HG03066 (cell line): Measurements from ENCODE around the gene PSME3.

Source experiments
- ATAC-seq: cut with Tn5 transposase; IDR thresholded peaks from one replicate; pipeline ENCODE4 v1.9.1; 2021; ENCODE audit warnings: low read depth; ENCODE audit not compliant: unreplicated experiment

PSME3 gene

DNA sequence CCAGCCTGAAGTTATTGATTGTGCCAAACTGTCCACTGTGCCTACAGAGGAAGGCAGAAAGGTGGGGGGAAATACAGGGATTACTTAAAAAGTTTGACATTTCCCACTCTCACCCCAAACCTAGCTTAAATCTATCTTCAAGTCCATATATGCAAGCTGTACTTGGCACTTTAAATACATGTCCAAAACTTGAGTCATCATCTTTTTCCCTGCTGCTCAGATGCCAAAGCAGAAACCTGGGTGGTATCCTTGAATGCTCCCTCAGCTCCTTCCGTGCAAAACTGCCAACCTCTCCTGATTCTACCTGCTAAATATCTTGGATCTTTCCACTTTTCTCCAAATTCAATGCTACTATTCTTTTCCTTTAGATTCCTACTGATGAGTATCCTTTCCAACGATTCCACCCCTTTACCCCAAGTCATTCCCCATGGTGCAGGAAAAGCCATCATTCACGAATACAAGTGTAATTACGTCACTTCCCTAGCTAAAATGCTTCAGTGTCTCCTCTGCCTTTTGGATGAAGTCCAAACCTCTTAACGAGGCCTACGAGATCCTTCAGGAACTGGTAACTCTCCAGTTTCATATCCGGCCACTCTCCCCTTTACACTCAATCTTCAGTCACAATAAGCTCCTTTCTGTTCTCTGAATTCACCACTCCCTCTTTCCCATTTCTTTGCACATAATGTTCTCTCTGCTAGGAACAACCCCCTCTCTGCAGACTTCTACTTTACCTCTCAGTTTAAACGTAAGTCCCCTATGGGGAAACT lies 18.4 kb upstream of the PSME3 start:
- no peak for ATAC-seq

DNA sequence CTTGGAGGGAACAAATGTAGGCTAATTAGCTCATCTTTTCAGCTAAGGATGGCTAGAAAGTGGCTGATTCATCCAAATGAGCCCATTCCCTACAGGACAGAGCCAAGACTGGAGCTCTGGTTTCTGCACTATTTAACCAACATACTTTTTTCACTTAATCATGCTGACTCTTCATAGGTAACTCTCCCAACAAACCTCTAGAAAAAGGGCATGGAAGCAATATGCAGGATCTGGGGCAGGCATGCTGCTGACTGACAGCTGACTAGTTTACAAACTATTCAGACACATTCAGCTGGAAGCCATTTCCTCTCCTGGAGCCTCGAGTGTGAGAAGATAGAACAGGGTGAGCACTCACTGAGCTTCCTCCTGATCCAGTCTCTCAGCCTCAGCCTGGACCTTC lies 15.3 kb upstream of the PSME3 start:
- ATAC-seq: no peak

DNA sequence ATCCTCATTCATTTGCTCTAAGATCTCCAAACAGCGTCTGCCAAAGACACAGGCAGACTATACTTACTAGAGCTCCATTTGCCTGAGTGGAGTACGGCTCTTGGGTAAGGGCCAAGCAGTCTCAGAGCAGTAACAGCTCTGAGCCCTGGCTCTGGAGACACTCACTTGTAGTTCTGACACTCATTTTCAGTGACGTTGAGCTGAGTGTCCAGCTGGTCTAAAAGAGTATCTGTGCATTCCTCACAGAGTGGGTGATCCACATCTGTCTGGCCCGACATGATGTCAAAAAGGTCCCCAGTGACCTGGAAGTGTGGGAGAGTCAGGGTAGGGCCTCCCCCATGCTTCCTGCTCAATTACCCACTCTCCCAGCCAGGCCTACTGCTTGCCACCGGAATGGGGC lies 14.8 kb upstream of the PSME3 start:
- ATAC-seq: no peak

DNA sequence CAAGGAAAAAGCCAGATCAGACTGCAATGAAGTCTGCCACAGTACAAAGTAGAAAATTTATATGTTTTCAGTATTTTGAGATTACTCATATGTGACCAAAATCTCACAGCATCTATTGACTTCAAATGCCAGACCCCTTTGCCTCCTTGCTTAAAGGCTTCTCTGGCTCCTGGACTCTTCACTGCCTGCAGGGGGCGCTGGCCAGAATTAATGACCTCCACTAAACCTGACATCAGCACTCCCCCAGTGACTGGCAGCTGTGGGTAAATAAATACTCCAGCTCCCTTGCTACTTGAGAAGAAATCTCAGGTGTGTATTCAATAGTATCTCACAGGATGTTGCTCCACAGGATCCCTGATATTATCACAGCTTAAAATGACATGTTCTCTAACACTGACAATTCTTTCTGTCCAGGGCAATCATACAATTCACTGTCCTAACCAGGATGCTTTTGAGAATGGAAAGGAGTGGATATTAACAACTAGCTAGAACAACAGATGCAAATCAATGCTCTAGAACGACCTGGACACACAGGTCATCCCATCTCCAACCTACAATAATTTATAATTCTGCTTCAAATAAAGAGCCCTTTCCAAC lies 13.2 kb upstream of the PSME3 start:
- no peak for ATAC-seq

DNA sequence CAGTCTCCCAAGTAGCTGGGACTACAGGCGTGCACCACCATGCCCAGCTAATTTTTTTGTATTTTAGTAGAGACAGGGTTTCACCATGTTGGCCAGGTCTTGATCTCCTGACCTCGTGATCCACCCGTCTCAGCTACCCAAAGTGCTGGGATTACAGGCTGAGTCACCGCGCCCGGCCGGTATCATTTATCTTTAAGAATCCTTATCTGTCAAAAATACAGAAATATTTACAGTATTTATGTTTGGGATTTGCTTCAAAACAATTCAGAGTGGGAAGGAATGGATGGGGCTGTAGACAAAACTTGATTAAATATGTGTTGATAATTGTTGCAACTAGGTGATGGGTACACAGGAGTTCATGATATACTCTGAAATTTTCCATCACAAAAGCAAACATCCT lies 12.0 kb upstream of the PSME3 start:
- no peak for ATAC-seq

DNA sequence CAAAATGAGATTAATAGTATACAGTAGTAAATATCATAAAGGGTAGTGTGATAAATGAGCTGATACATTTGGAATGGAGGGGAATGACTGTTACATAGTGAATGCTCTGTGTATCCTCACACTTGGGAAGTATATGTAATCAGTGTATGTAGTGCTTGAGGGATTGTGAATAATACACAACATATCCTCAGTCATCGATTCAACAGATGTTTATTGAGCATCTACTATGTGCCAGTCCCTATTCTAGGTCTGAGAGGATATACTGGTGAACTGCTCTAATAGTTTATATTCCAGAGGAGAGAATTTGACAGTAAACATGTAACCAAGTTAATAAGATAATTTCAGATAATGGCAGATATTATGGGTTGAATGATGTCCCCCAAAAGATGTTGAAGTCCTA lies 5.7 kb upstream of the PSME3 start:
- ATAC-seq: no peak

DNA sequence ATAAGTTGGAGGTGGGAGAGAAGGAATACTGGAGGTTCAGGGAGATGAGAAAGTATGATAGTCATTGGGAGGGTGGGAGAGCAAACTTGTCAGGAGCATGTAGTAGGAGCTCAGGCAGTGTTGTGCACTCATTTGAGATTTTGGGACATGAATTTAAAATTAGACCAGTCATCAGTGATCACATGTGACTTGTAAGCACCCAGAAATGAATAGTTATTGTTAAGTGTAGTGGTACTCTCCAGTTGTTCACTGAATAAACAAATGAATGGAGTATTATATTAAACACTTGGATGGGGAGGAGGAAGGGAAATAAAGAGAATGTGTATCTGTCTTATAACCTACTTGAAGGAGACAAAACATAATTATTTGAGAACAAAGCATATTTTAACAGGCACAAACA lies 2.2 kb upstream of the PSME3 start:
- no peak for ATAC-seq

DNA sequence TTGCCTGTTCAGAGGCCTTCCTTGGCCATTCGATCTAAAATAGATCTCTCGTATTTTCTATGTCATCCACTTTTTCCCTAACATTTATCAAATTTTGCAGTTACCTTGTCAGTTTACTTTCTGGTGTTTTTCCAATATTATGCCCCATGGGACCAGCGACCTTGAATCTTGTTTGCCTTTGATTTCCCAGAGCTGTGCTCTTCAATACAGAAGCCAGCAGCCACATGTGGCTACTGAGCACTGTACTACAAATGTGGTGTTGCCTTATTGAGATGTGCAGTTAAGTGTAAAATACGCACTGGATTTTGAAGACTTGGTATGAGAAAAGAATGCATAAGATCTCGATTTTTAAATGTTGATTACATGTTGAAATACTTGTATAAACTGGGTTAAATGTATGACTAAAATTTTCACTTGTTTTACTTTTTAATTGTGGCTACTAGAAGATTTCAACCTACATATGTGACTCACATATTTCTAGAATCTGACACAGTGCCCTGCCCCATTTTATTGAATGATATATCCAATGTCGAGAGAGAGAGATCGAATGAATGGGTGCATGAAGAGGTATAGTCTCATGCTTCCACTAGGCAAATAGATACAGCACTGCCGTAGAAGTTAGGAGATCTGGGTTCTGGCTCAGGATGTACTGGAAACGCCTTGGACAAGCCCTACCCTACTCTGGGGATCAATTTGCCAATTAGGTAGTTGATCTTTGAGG lies 824 bp upstream of the PSME3 start:
- peak; percentile 15 for ATAC-seq

DNA sequence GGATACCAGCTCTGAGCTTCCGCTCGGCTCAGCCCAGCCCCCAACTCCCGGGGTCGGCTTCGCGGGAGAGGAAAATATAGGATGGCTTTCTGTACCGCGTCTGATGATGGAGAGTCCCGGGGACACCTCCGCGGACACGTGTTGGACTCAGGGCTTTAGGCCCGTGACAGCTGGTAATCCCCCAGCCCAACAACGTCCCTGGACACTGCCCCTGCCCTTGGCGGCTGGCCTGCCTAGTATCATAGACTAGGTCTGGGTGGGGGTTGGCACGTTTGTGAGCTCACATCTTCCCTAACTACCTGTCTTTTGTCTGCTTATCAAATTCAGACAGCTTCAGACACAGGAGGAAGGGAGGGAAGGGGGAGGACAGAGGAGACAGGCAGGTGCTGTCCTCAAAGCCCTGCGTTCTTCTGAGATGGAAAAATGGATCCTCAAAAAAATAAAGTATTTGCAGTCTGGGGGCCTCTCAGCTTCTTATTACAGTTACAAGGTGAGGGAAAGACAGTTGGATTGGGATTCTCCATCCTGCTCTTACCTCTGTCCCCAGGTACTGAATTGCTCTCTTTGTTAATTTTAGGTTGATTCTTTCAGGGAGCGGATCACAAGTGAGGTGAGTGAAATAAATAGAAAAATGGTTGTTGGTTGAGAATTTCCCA lies 698 bp downstream of the PSME3 start:
- ATAC-seq: no peak

DNA sequence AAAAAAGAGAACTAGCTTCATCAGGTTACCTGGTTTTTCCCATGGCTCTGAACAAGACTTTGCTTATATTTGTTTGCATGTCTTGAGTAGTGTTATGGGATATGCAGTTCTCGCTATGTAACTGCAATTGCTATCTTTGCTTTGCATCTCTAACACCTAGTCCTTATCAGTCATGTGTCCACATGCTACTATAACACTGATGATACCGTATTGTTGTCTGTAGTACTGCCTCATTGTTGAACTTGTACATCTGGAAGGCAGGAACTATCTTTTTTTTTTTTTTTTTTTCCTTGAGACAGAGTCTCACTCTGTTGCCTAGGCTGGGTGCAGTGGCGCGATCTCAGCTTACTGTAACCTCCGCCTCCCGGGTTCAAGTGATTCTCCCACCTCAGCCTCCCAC lies 2.5 kb downstream of the PSME3 start:
- ATAC-seq: no peak

DNA sequence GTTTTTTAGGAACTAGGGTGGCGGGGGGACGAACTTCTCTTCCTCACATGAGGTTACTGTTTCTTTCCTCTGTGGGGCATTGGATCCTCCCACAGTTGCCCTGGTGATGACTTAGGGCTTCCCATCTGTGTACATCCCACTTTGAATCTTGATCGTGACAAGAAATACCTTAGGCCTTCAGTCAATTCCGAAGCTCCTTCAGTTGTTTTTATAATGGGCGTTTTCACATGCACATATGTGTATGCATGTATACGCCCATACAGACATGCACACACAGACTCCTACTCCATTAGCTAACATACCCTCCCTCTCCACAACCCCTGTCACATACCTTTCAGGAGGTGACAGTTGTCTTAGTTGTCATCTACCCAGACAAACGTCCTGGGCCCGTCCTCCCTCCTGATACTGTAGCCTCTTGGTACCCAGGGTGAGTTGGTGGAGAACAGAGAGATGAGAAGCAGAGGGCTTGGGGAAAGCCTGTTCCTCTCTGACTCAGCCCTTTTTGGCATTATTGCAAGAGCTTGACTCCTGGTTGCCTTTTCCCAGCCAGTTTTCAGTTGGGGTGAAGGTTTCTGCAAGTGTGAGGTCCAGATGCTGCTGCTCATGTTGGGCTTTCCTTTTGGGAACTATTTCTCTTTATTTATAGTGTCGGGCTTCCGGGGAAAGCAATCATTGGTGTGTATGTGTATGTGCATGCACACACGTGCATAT lies 8.9 kb downstream of the PSME3 start:
- no peak for ATAC-seq

DNA sequence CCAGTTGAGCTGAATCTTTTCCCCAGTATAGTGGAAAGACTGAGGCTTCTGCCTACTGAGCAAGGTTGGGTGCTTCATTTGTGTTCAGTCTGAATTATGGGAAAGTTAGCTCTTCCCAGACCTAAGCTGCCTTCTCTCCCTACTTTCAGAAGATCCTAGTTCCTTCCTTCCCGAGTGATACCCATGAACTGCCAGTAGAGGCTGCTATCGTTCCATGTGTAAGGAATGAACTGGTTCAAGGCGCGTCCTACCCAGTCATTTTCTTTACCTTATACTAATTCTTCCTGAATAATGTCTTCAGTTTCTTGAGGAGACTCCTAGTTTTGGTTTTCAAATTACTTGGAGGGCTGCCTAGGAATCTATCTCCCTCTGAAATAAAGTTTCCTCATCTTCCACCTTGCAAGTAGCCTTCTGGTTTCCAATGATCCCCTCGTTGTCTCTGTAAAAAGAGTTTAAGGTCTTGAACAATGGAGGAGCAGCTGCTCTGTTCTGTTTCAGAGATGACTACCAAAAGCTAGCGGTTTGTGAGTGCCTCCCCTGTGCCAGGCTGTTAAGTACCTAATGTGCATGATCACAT lies 10.2 kb downstream of the PSME3 start:
- no peak for ATAC-seq

DNA sequence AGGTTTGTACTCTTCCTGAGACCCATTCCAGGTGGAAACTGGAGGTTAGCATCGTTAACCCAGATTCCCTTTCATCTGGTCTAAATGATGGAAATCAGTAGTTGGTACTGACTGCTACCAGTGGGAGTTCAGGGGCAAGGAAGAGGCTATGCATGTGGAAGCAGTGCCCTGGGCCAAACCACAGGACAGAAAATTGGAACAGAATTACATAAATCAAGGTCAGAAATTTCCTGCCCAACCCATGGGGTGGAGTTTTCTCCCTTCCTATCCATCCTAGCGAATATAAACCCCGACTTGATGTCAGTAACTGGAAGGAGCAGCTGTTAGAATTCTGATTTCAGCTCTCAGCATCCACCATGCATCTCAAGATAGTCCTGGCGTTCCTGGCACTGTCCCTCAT lies 11.1 kb downstream of the PSME3 start, which contains the start of gene AOC2:
TSS of gene AOC2 (plus strand) at position 310 of the 400 bp plus-strand sequence. CDS start at position 357, 47 bp downstream.
- no peak for ATAC-seq

DNA sequence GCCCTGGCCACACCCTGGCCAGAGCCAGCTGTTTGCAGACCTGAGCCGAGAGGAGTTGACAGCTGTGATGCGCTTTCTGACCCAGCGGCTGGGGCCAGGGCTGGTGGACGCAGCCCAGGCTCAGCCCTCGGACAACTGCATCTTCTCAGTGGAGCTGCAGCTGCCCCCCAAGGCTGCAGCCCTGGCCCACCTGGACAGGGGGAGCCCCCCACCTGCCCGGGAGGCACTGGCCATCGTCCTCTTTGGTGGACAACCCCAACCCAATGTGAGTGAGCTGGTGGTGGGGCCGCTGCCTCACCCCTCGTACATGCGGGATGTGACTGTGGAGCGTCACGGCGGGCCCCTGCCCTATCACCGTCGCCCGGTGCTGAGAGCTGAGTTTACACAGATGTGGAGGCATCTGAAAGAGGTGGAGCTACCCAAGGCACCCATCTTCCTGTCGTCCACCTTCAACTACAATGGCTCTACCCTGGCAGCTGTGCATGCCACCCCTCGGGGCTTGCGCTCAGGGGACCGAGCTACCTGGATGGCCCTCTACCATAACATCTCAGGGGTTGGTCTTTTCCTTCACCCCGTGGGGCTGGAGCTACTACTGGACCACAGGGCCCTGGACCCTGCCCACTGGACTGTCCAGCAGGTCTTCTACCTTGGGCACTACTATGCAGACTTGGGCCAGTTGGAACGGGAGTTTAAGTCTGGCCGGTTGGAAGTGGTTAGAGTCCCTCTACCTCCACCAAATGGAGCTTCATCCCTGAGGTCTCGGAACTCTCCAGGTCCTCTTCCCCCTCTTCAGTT lies 11.8 kb downstream of the PSME3 start:
- no peak for ATAC-seq

DNA sequence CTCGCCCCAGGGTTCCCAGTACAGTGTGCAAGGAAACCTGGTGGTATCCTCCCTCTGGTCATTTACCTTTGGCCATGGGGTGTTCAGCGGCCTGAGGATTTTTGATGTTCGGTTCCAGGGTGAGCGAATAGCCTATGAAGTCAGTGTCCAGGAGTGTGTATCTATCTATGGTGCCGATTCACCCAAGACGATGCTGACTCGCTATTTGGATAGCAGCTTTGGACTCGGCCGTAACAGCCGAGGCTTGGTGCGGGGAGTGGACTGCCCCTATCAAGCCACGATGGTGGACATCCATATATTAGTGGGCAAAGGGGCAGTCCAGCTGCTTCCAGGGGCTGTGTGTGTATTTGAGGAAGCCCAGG lies 12.3 kb downstream of the PSME3 start:
- no peak for ATAC-seq

DNA sequence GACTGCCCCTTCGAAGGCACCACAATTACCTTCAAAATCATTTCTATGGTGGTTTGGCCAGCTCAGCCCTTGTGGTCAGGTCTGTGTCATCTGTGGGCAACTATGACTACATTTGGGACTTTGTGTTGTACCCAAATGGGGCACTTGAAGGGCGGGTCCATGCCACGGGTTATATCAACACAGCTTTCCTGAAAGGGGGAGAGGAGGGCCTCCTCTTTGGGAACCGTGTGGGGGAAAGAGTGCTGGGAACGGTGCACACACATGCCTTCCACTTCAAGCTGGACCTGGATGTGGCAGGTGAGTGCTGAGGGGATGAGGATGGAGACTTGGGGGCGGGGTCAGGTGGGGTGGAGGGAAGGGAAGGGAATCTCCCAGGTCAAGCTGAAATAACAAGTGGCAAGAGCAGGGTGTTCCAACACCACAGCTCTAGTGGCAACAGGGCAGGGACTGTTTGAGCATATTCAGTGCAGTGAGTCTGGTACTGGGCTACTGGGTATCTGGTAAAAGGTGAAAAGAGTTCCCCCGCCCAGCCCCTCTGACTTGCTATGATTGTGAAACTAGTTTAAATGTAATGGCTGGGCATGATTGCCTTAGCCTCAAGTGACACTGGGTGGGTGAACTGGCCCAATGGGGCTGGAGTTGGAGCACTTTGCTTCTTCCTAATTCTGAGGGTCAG lies 12.9 kb downstream of the PSME3 start:
- no peak for ATAC-seq

DNA sequence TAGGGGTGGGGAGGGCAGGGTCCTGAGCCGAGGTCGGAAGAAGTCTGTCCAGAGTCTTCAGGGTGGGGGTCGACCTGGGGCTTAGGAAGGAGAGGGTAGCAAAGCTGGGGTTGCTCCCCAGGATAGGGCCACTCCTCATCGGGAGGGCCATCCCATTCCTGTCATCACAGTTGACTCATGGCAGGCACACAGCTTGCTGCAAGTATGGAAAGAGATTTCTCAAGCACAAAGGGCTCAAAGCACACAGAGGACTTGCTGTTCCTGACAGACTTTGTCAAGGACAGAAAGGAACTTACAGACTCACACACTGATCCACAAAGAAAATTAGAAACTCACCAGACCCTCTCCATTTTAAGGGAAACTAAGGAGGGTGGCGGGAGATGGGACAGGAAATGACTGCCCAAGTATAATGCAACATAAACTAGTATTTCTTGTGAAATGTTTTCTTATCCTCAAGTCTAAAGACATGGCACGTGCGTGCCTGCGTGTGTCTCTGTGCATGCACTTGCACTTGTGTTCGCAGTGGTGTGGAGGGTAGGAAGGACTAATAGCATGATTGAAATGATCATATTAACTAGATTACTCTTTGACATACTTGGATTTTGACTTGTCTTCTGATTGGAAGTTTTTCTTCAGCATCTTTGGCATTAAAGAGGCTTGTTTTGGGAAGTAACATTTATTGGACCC lies 13.5 kb downstream of the PSME3 start:
- no peak for ATAC-seq

DNA sequence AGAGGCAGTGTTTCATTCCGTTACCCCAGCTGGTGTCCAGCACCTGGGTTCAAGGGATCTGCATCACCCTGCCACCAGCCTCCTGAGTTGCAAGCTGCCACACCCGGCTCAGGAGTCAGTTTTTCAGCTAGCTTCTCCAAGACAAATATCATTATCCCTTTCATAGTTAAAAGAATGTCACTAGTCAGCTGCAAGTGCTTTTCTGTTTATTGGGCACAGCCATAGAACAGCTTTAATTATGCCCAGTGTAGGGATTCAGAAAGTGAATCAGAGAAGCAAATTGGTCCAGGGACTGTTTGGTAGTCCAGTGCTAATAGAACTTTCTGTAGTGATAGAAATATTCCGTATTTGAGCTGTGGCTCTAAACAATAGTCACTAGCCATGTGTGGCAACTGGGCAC lies 14.9 kb downstream of the PSME3 start:
- no peak for ATAC-seq
